SU-DHL-6 (cell line): ENCODE measurements around the gene RWDD4.

Experiments used
- H2AFZ ChIP-seq: fragments of 200-600 bp; sonication (generic); 2 replicates; pipeline ENCODE4 v1.6.1; 2014; ENCODE audit warnings: low read depth, mild to moderate bottlenecking, moderate library complexity, mixed read lengths, antibody characterized with exemption, low read length; ENCODE audit not compliant: severe bottlenecking
- H3F3A ChIP-seq: fragments of 200-600 bp; shearing (Covaris generic); 2 replicates; pipeline ENCODE4 v1.6.0; 2016; ENCODE audit warnings: antibody characterized with exemption, mild to moderate bottlenecking; ENCODE audit not compliant: insufficient read depth
- H3K27ac ChIP-seq: fragments of 200-600 bp; sonication (generic); 2 replicates; pipeline ENCODE4 v1.5.1; 2016; ENCODE audit warnings: low read depth, mild to moderate bottlenecking, low read length, moderate library complexity, mixed read lengths
- H3K27me3 ChIP-seq: fragments of 200-600 bp; sonication (generic), shearing (Covaris generic); 2 replicates; pipeline ENCODE4 v1.6.0; 2014; ENCODE audit warnings: mild to moderate bottlenecking, low read length
- H3K36me3 ChIP-seq: fragments of 200-600 bp; sonication (generic); 2 replicates; pipeline ENCODE4 v1.6.1; 2014; ENCODE audit warnings: mild to moderate bottlenecking, low read length, mixed read lengths
- H3K4me2 ChIP-seq: fragments of 300-600, 200-600 bp; shearing (Covaris generic), sonication (generic); 2 replicates; pipeline ENCODE4 v1.6.0; 2014; ENCODE audit warnings: low read length, low read depth, mild to moderate bottlenecking; ENCODE audit not compliant: poor library complexity, severe bottlenecking
- H3K4me3 ChIP-seq: fragments of 200-600 bp; sonication (generic); 2 replicates; pipeline ENCODE4 v1.5.1; 2014; ENCODE audit warnings: antibody characterized with exemption, low read length, mild to moderate bottlenecking, mixed read lengths; ENCODE audit not compliant: insufficient read depth, poor library complexity, severe bottlenecking
- H3K79me2 ChIP-seq: fragments of 200-600 bp; sonication (generic); 2 replicates; pipeline ENCODE4 v1.6.1; 2014; ENCODE audit warnings: mild to moderate bottlenecking, low read length, moderate library complexity; ENCODE audit not compliant: insufficient read depth
- H3K9ac ChIP-seq: fragments of 200-600 bp; sonication (generic); 2 replicates; pipeline ENCODE4 v1.7.0; 2014; ENCODE audit warnings: mild to moderate bottlenecking, low read length
- H3K9me2 ChIP-seq: fragments of 200-600 bp; sonication (generic); replicated peaks from 2 replicates; pipeline ENCODE4 v1.6.1; 2014; ENCODE audit warnings: low read length; ENCODE audit not compliant: insufficient read depth
- H3K9me3 ChIP-seq: fragments of 200-600 bp; sonication (generic); 2 replicates; pipeline ENCODE4 v1.6.1; 2014; ENCODE audit warnings: low read length, mixed read lengths; ENCODE audit not compliant: insufficient read depth
- H4K20me1 ChIP-seq: fragments of 200-600 bp; sonication (generic); 2 replicates; pipeline ENCODE4 v1.6.1; 2014; ENCODE audit warnings: low read depth, mild to moderate bottlenecking, antibody characterized with exemption, low read length, moderate library complexity, mixed read lengths
- EZH2phosphoT487 ChIP-seq: fragments of 200-600 bp; sonication (generic), shearing (Covaris generic); conservative IDR thresholded peaks from 2 replicates; pipeline ENCODE4 v1.6.1; 2018; ENCODE audit warnings: mild to moderate bottlenecking, antibody characterized with exemption, low read length, moderate library complexity, mixed read lengths
- TF ChIP-seq, protein P1 (sequence below): fragments of 200-600 bp; sonication (generic); IDR thresholded peaks from one replicate; pipeline ENCODE4 v1.5.1; 2017; ENCODE audit warnings: antibody characterized with exemption, mild to moderate bottlenecking, low read length, moderate library complexity; ENCODE audit not compliant: insufficient read depth, poor library complexity, severe bottlenecking

Gene RWDD4

DNA sequence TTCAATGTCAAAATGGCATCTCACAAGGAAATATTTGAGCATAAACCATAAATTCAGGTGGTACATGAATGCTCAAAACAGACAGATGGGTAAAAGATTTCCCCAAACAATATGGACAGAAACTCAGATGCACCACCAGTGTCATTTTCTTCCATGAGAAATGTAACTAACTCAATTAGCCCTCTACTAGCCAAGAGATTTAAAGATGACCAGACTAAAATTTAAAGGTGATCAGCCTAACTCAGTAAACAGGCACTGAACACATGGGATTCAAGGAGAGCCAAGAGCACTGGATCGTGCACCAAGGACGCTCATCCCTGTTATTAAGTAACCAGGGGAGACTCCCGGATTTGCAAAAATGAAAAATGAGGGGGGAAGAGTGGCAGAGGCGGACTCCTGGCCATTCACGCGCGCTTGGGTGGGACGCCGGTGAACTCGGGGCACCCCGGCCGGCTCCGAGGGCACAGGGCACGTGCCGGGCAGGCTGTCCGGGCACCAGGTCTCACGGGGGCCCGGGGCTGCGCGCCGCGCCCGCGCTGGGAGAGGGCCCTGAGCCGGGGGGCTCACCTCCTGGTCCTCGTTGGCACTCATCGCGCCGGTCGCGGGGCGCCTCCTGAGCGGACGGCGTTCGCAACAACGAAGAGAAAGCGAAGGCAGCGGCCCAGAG is 490 bp downstream of the RWDD4 start:
- peak overlapping the region; percentile 80 for H2AFZ ChIP-seq
- peak overlapping the region; percentile 85 for H3K4me2 ChIP-seq
- H3K9me2 ChIP-seq = no peaks in the 10 kb centered on the region
- H4K20me1 ChIP-seq = no peaks in the 10 kb centered on the region
- H3K27ac ChIP-seq = peak overlapping the region; percentile 8; the same call in 1 of the 2 replicates
- H3K9ac ChIP-seq = peak overlapping the region; percentile 88
- H3K9me3 ChIP-seq = no peaks in the 10 kb centered on the region
- no peaks in the 10 kb centered on the region for H3K27me3 ChIP-seq
- TF ChIP-seq, protein P1, sequence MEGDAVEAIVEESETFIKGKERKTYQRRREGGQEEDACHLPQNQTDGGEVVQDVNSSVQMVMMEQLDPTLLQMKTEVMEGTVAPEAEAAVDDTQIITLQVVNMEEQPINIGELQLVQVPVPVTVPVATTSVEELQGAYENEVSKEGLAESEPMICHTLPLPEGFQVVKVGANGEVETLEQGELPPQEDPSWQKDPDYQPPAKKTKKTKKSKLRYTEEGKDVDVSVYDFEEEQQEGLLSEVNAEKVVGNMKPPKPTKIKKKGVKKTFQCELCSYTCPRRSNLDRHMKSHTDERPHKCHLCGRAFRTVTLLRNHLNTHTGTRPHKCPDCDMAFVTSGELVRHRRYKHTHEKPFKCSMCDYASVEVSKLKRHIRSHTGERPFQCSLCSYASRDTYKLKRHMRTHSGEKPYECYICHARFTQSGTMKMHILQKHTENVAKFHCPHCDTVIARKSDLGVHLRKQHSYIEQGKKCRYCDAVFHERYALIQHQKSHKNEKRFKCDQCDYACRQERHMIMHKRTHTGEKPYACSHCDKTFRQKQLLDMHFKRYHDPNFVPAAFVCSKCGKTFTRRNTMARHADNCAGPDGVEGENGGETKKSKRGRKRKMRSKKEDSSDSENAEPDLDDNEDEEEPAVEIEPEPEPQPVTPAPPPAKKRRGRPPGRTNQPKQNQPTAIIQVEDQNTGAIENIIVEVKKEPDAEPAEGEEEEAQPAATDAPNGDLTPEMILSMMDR = no peak
- no peak for TF ChIP-seq EZH2phosphoT487
- H3K79me2 ChIP-seq = peaks cover 41% of the 10 kb centered on the region
- peak overlapping the region; percentile 79 for H3K4me3 ChIP-seq
- no peaks in the 10 kb centered on the region; the same call in 1 of the 2 replicates for H3K36me3 ChIP-seq
- 0 out of 2 replicates have a peak, but pooled peaks cover 4% of the 10 kb centered on the region for H3F3A ChIP-seq

- peak overlapping the region; percentile 85 for H3K4me2 ChIP-seq
- H2AFZ ChIP-seq = peak overlapping the region; percentile 80
- H3K9ac ChIP-seq = peak overlapping the region; percentile 88
- 0 out of 2 replicates have a peak, but pooled peaks cover 4% of the 10 kb centered on the region for H3F3A ChIP-seq
- H4K20me1 ChIP-seq = no peaks in the 10 kb centered on the region
- peaks cover 41% of the 10 kb centered on the region for H3K79me2 ChIP-seq
- no peaks in the 10 kb centered on the region; the same call in 1 of the 2 replicates for H3K36me3 ChIP-seq
- H3K4me3 ChIP-seq = peak overlapping the region; percentile 79
- TF ChIP-seq EZH2phosphoT487 = no peak
- TF ChIP-seq, protein P1 = no peak
- peak overlapping the region; percentile 3; the same call in 1 of the 2 replicates for H3K27ac ChIP-seq
- no peaks in the 10 kb centered on the region for H3K9me3 ChIP-seq
- no peaks in the 10 kb centered on the region for H3K9me2 ChIP-seq
- no peaks in the 10 kb centered on the region for H3K27me3 ChIP-seq
These were observed 1.4 kb downstream of the RWDD4 start for GRCh38 chr4:183657564-183657963.

GRCh38 chr4:183645326-183645725 is 13.7 kb downstream of the RWDD4 start:
- no peaks in the 10 kb centered on the region for H3K27me3 ChIP-seq
- H3F3A ChIP-seq = no peaks in the 10 kb centered on the region
- peaks cover 26% of the 10 kb centered on the region; the same call in 1 of the 2 replicates for H3K36me3 ChIP-seq
- H3K4me3 ChIP-seq = no peak overlapping the region
- no peak overlapping the region for H3K9ac ChIP-seq
- no peaks in the 10 kb centered on the region for H3K79me2 ChIP-seq
- no peaks in the 10 kb centered on the region for H3K9me3 ChIP-seq
- no peak overlapping the region for H3K4me2 ChIP-seq
- no peak for TF ChIP-seq EZH2phosphoT487
- TF ChIP-seq, protein P1 = no peak
- H2AFZ ChIP-seq = no peak overlapping the region
- H3K9me2 ChIP-seq = no peaks in the 10 kb centered on the region
- no peaks in the 10 kb centered on the region for H4K20me1 ChIP-seq
- no peak overlapping the region for H3K27ac ChIP-seq
